DOHH2 (cell line): Measurements from ENCODE around the gene UBXN6.

ENCODE experiments used
- CTCF ChIP-seq: fragments of 200-600 bp; sonication (generic); IDR thresholded peaks from one replicate; pipeline ENCODE4 v1.5.1; 2014; ENCODE audit warnings: antibody characterized with exemption, mild to moderate bottlenecking, low read depth, low read length; ENCODE audit not compliant: poor library complexity, severe bottlenecking
- EZH2phosphoT487 ChIP-seq: fragments of 200-600 bp; sonication (generic); IDR thresholded peaks from 2 replicates; pipeline ENCODE4 v1.6.1; 2017; ENCODE audit warnings: borderline replicate concordance, mild to moderate bottlenecking, antibody characterized with exemption, low read length, moderate library complexity, mixed read lengths

- TF ChIP-seq CTCF (no peak), EZH2phosphoT487 (no peak)
Observed at GRCh38 chr19:4430760-4431159, 26.8 kb downstream of the UBXN6 start.
